ENCODE measurements around the gene STK17B. TPM values are rescaled to one million over a fixed set of nuclear protein-coding genes. Genes with fewer than 3 reads are reported as not detected.

Gene STK17B
- total and polyA plus RNA-seq, 9 of the 15 experiments (the other 6 are each of a cell fraction or from before 2014, with no cell fraction given), result 2.3 to 17.7 (median 8.5) TPM

DNA sequence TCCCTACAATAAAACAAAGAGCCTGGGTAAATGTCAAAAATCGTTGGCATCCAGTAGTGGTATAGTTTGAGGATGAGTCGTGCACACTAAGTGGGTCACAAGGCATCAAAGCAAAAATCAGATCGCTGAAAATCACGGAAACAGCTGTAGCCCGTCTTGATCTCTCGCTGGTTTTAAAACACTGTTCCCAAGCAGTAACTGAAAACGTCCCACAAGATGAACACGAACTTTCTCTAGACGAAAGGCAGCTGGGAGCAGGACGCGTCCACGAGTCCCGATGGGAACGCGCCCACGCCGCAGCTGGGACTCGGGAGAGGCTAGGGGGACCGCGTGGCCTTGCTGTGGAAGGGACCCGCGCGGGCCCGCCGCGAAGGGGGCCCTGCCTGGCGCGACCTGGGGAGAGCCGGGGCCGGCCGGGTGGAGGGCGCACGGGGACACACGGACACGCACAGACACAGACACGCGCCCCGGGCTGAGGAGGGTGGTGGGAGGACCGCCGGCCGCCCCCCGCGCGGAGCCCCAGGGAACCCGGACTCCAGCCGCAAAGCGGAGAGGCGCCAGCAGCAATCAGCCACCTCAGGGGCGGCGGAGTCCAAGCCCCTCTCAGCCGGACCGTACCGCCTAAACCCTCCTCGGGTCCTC, 651 bp downstream of the STK17B start (continued):
- TF ChIP-seq CREB5 (CRISPR knock-in tag; IDR thresholded peaks at IDR 0.05) (no peak), IRF1 (CRISPR knock-in tag; IDR thresholded peaks at IDR 0.05; ENCODE audit: borderline replicate concordance) (no peak)
- TF ChIP-seq, protein P1, sequence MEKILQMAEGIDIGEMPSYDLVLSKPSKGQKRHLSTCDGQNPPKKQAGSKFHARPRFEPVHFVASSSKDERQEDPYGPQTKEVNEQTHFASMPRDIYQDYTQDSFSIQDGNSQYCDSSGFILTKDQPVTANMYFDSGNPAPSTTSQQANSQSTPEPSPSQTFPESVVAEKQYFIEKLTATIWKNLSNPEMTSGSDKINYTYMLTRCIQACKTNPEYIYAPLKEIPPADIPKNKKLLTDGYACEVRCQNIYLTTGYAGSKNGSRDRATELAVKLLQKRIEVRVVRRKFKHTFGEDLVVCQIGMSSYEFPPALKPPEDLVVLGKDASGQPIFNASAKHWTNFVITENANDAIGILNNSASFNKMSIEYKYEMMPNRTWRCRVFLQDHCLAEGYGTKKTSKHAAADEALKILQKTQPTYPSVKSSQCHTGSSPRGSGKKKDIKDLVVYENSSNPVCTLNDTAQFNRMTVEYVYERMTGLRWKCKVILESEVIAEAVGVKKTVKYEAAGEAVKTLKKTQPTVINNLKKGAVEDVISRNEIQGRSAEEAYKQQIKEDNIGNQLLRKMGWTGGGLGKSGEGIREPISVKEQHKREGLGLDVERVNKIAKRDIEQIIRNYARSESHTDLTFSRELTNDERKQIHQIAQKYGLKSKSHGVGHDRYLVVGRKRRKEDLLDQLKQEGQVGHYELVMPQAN (IDR thresholded peaks at IDR 0.05; ENCODE audit: borderline replicate concordance), result 0 out of 2 replicates have a peak, but pooled peaks have one; percentile 23

DNA sequence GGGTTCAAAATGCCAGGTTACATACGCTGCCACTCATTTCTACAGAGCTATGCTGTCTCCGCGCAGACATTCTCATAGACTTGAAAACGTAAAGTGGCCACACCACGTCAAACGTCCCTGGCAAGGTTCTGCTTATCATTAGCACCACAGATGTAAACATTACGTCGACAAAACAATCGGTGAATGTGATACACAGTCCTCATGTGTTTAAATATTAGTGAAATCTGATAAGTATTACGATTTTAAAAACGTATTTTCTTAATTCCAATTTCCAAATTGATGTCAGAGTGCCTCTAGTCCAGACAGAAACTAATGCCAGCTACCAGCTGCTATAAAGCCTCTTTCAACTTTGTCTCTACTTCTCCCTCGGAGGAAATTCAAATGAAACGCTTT, 1.2 kb downstream of the STK17B start:
- WGBS (ENCODE audit: insufficient coverage, low coverage, missing lambda C conversion rate), result 2% methylated on average over 13 of the region's 13 CpGs
- Histone ChIP-seq H3K4me2 (ENCODE audit: insufficient read depth, low read length) (peak overlapping the region; percentile 81), H3K79me2 (ENCODE audit: control insufficient read depth, insufficient read depth, low read length) (peaks cover 59% of the 10 kb centered on the region), H3K4me1 (replicated peaks in 1 of 2; ENCODE audit: control insufficient read depth in 2 of 2, insufficient read depth in 2 of 2, low read length in 2 of 2) (peaks cover 8 to 29% of the 10 kb centered on the region in 2 experiments; a peak in 4 of 5 replicates), H3K9me3 (replicated peaks; ENCODE audit: control insufficient read depth, insufficient read depth, low read depth, low read length) (no peaks in the 10 kb centered on the region), H2AFZ (ENCODE audit: low read depth, low read length) (no peak overlapping the region), H4K20me1 (replicated peaks; ENCODE audit: control insufficient read depth, insufficient read depth, low read length) (no peaks in the 10 kb centered on the region), H3K27ac (ENCODE audit: extremely low read depth, low read depth, low read length) (peak overlapping the region; percentile 91; the same call in 2 of the 3 replicates), H3K4me3 (peak overlapping the region; percentile 87), H3K9me1 (ENCODE audit: control insufficient read depth, insufficient read depth, low read length) (no peaks in the 10 kb centered on the region), H3K36me3 (ENCODE audit: control insufficient read depth, insufficient read depth, low read length) (no peaks in the 10 kb centered on the region), H3K27me3 (ENCODE audit: control insufficient read depth in 2 of 2, insufficient read depth in 2 of 2, low read length in 2 of 2) (no peaks in the 10 kb centered on the region), H3K9ac (ENCODE audit: insufficient read depth in 1 of 2, low read depth in 2 of 2, low read length in 2 of 2) (peak overlapping the region; percentile 74 to 96; a peak in 3 of 4 replicates)
- FAIRE-seq (peak; percentile 78), ATAC-seq (peak; percentile 62), DNase-seq (ENCODE audit: extremely low read depth in 1 of 4, low spot score in 3 of 4) (peak; percentile 23 to 73 (median 24))
- BruUV-seq (replicated peaks), result TSS peak; percentile 35
- in situ Hi-C loops (cut with MboI) (no loop called here), intact Hi-C loops (cut with micrococcal nuclease) (loop anchor here (2.0 to 5.0 kb wide), 2 partner anchors 39 to 107 kb away; no protein-coding TSS in a partner anchor)
- ChIA-PET POLR2A (interaction anchor here (0.5 to 2.2 kb wide), 4 partner anchors 11 to 485 kb away, joined by 3 to 7 read pairs (median 3); no protein-coding TSS in a partner anchor), CTCF (ENCODE audit: low intra/inter-chr PET ratio) (no interaction called here)
- TF ChIP-seq ATF2 (CRISPR knock-in tag; IDR thresholded peaks at IDR 0.05), result no peak
- peak; percentile 84 for TF ChIP-seq CREM (IDR thresholded peaks at IDR 0.05; ENCODE audit: low read depth)
- no peak for TF ChIP-seq CREB5 (CRISPR knock-in tag; IDR thresholded peaks at IDR 0.05)
- TF ChIP-seq, protein P2, sequence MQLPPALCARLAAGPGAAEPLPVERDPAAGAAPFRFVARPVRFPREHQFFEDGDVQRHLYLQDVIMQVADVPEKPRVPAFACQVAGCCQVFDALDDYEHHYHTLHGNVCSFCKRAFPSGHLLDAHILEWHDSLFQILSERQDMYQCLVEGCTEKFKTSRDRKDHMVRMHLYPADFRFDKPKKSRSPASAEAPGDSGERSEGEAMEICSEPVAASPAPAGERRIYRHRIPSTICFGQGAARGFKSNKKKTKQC (CRISPR knock-in tag; IDR thresholded peaks at IDR 0.05), result no peak
- no peak for TF ChIP-seq HMBOX1 (IDR thresholded peaks at IDR 0.05)
- no peak for TF ChIP-seq RBM22 (IDR thresholded peaks at IDR 0.05; ENCODE audit: low read depth, low read length, poor library complexity, severe bottlenecking)
- TF ChIP-seq HDAC1 (IDR thresholded peaks at IDR 0.05), result no peak
